MCF 10A (cell line): ENCODE data around the gene PRPF40B. TPM values are rescaled to one million over a fixed set of nuclear protein-coding genes. Genes with fewer than 3 reads are reported as not detected.

Experiments used
- BruUV-seq: library from RNA; stranded (reverse); fragments of 400-500 nt; replicated peaks from 2 replicates; lab custom pipeline; 2021; lab: Mats Ljungman, UMichigan
- CTCF ChIA-PET: fragments of 300-600 bp; sonication (Branson Sonifier 250); formaldehyde crosslinking; extraction: SDS; loops from one replicate; lab custom pipeline; 2021; ENCODE audit warnings: antibody characterized with exemption, inconsistent platforms; lab: Yijun Ruan, JAX
- POLR2A ChIA-PET: fragments of 300-600, 350-650 bp; sonication (Branson Sonifier 250); formaldehyde crosslinking; extraction: SDS; loops from one replicate; lab custom pipeline; 2020; ENCODE audit warnings: antibody characterized with exemption, inconsistent platforms; lab: Yijun Ruan, JAX
- DNase-seq: peaks from one replicate; pipeline ENCODE4 v3.0.0-alpha.2; 2018; ENCODE audit not compliant: unreplicated experiment
- H3K27ac Mint-ChIP-seq: one replicate; pipeline ENCODE4 v1.8.0; 2022; ENCODE audit warnings: mild to moderate bottlenecking, low read depth, mixed read lengths; ENCODE audit not compliant: unreplicated experiment
- H3K27me3 Mint-ChIP-seq: one replicate; pipeline ENCODE4 v1.8.0; 2022; ENCODE audit warnings: mixed read lengths; ENCODE audit not compliant: insufficient read depth, unreplicated experiment
- H3K36me3 Mint-ChIP-seq: one replicate; pipeline ENCODE4 v1.8.0; 2022; ENCODE audit warnings: mild to moderate bottlenecking, moderate library complexity, mixed read lengths; ENCODE audit not compliant: insufficient read depth, unreplicated experiment
- H3K4me1 Mint-ChIP-seq: one replicate; pipeline ENCODE4 v1.8.0; 2022; ENCODE audit warnings: mixed read lengths; ENCODE audit not compliant: insufficient read depth, unreplicated experiment
- H3K4me3 Mint-ChIP-seq: one replicate; pipeline ENCODE4 v1.8.0; 2022; ENCODE audit warnings: mild to moderate bottlenecking, moderate library complexity, mixed read lengths; ENCODE audit not compliant: unreplicated experiment
- H3K9me3 Mint-ChIP-seq: one replicate; pipeline ENCODE4 v1.8.0; 2022; ENCODE audit warnings: mixed read lengths; ENCODE audit not compliant: unreplicated experiment
- CTCF ChIP-seq: fragments of 200-600 bp; IDR thresholded peaks from one replicate; pipeline ENCODE4 v1.8.0; 2022; ENCODE audit warnings: antibody characterized with exemption, mild to moderate bottlenecking; ENCODE audit not compliant: unreplicated experiment
- intact Hi-C: fragments of 100-400 bp; cut with micrococcal nuclease; formaldehyde crosslinking; loops from 2 replicates; pipeline ENCODE4 v1.14.1; 2022
- total RNA-seq: library from RNA; stranded (reverse); gene quantifications from 2 replicates; pipeline ENCODE4 v1.2.3, GENCODE V29; 2022

Gene PRPF40B
- total RNA-seq, 1 experiment from 2014 or later, result 48.5 TPM

GRCh38 chr12:49632401-49632800 is 9.0 kb downstream of the PRPF40B start:
- no peak overlapping the region for H3K27ac Mint-ChIP-seq
- no peak for DNase-seq
- CTCF ChIA-PET, result interaction anchor here (0.5 to 1.5 kb wide), 4 partner anchors 9 to 49 kb away, joined by 3 read pairs; no protein-coding TSS in a partner anchor
- no peak for TF ChIP-seq CTCF
- no peaks in the 10 kb centered on the region for H3K9me3 Mint-ChIP-seq
- no TSS peak for BruUV-seq
- H3K4me3 Mint-ChIP-seq, result no peak overlapping the region
- H3K27me3 Mint-ChIP-seq, result no peaks in the 10 kb centered on the region
- POLR2A ChIA-PET, result interaction anchor here (1.1 kb wide), 1 partner anchor 109 kb away, joined by 3 read pairs; the partner anchor contains the start of gene TMBIM6
- H3K36me3 Mint-ChIP-seq, result peaks cover 16% of the 10 kb centered on the region
- H3K4me1 Mint-ChIP-seq, result no peaks in the 10 kb centered on the region
- intact Hi-C loops, result no loop called here

- no TSS peak for BruUV-seq
- H3K27ac Mint-ChIP-seq, result no peak overlapping the region
- no peaks in the 10 kb centered on the region for H3K27me3 Mint-ChIP-seq
- CTCF ChIA-PET, result interaction anchor here (0.6 to 1.5 kb wide), 4 partner anchors 8 to 215 kb away, joined by 3 to 6 read pairs (median 3); no protein-coding TSS in a partner anchor
- no peak for TF ChIP-seq CTCF
- DNase-seq, result no peak
- H3K4me3 Mint-ChIP-seq, result no peak overlapping the region
- no peaks in the 10 kb centered on the region for H3K4me1 Mint-ChIP-seq
- peaks cover 16% of the 10 kb centered on the region for H3K36me3 Mint-ChIP-seq
- intact Hi-C loops, result no loop called here
- POLR2A ChIA-PET, result interaction anchor here (1.1 kb wide), 1 partner anchor 108 kb away, joined by 3 read pairs; the partner anchor contains the start of gene TMBIM6
- H3K9me3 Mint-ChIP-seq, result no peaks in the 10 kb centered on the region
These were observed 9.8 kb downstream of the PRPF40B start for GRCh38 chr12:49632986-49633702.

- Mint-ChIP-seq H3K27me3 (no peaks in the 10 kb centered on the region), H3K4me3 (no peak overlapping the region), H3K9me3 (no peaks in the 10 kb centered on the region), H3K27ac (no peak overlapping the region), H3K4me1 (no peaks in the 10 kb centered on the region), H3K36me3 (peaks cover 16% of the 10 kb centered on the region)
- BruUV-seq, result TSS peak; percentile 13
- intact Hi-C loops, result no loop called here
- no peak for DNase-seq
- ChIA-PET POLR2A (interaction anchor here (1.1 kb wide), 1 partner anchor 108 kb away, joined by 3 read pairs; the partner anchor contains the start of gene TMBIM6), CTCF (interaction anchor here (0.6 to 1.0 kb wide), 2 partner anchors 10 to 216 kb away, joined by 3 to 6 read pairs; no protein-coding TSS in a partner anchor)
- no peak for TF ChIP-seq CTCF
These were observed 10.5 kb downstream of the PRPF40B start for GRCh38 chr12:49633703-49634345.

- CTCF ChIA-PET, result interaction anchor here (1.3 to 1.7 kb wide), 5 partner anchors 9 to 106 kb away, joined by 3 to 7 read pairs (median 5); partner anchors contain the start of gene TMBIM6
- H3K27ac Mint-ChIP-seq, result no peak overlapping the region
- TF ChIP-seq CTCF, result no peak
- H3K9me3 Mint-ChIP-seq, result no peaks in the 10 kb centered on the region
- H3K36me3 Mint-ChIP-seq, result peaks cover 16% of the 10 kb centered on the region
- no TSS peak for BruUV-seq
- intact Hi-C loops, result no loop called here
- POLR2A ChIA-PET, result interaction anchor here (1.2 to 1.9 kb wide), 2 partner anchors 9 to 106 kb away, joined by 3 to 5 read pairs; partner anchors contain the start of gene TMBIM6
- no peaks in the 10 kb centered on the region for H3K4me1 Mint-ChIP-seq
- H3K27me3 Mint-ChIP-seq, result no peaks in the 10 kb centered on the region
- no peak for DNase-seq
- no peak overlapping the region for H3K4me3 Mint-ChIP-seq
These were observed 11.7 kb downstream of the PRPF40B start for GRCh38 chr12:49635036-49635435.
